Measurements from ENCODE around the gene ZNF609. TPM values are rescaled to one million over a fixed set of nuclear protein-coding genes. Genes with fewer than 3 reads are reported as not detected.

Gene ZNF609
- total RNA-seq, 4 donors from 2014 or later: 38.7 to 50.6 (median 43.9) TPM

DNA sequence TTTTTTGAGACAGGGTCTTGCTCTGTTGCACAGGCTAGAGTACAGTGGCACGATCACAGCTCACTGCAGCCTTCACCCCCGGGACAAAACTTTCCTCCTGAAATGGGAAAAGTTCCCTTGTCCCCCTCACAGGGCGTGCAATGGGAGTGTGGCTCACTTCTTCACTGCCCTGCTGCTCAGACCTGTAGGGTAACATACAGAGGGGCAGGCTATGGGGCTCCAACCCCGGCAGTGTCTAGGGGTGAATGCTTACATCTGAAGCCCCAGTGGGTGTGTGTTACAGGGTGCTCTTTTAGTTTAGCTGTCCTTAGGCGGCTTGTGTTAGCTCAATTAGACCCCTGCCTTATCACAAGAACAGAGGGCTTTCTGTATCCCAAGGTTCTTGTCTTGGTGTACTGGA lies 157.8 kb downstream of the ZNF609 start:
- WGBS, 2 donors (ENCODE audit: low coverage in 1 of 2): 92% methylated on average over 2 of the region's 5 CpGs; no CpG with 5 or more reads in 1 of the 2 donors
- Histone ChIP-seq H3K4me3 (no peak overlapping the region), H3K9me3 (no peaks in the 10 kb centered on the region), H3K27me3 (no peaks in the 10 kb centered on the region), H3K27ac (no peak overlapping the region), H3K4me1 (peaks cover 13 to 55% (median 23%) of the 10 kb centered on the region in 3 donors), H3K36me3 (no peaks in the 10 kb centered on the region)
- TF ChIP-seq EP300 (IDR thresholded peaks at IDR 0.05) (no peak), POLR2A (IDR thresholded peaks at IDR 0.05) (no peak), CTCF (IDR thresholded peaks at IDR 0.05) (no peak), POLR2AphosphoS5 (IDR thresholded peaks at IDR 0.05) (no peak)
- no peak for ATAC-seq

GRCh38 chr15:64618540-64618939 lies 158.2 kb downstream of the ZNF609 start:
- TF ChIP-seq CTCF (IDR thresholded peaks at IDR 0.05): no peak
- no peaks in the 10 kb centered on the region for H3K27me3 ChIP-seq
- H3K36me3 ChIP-seq: no peaks in the 10 kb centered on the region
- H3K27ac ChIP-seq: no peak overlapping the region
- H3K4me3 ChIP-seq: no peak overlapping the region
- ATAC-seq: no peak
- 65 to 100% methylated on average over 2 to 8 of the region's 11 CpGs for WGBS, 2 donors (ENCODE audit: low coverage in 1 of 2)
- no peaks in the 10 kb centered on the region for H3K9me3 ChIP-seq
- peaks cover 17 to 59% (median 25%) of the 10 kb centered on the region in 3 donors for H3K4me1 ChIP-seq

- H3K4me1 ChIP-seq: peaks cover 17 to 75% (median 25%) of the 10 kb centered on the region in 3 donors
- no peak overlapping the region for H3K4me3 ChIP-seq
- H3K27ac ChIP-seq: peak overlapping the region in 3 of 4 donors; percentile 6 to 42 (median 14)
- no peaks in the 10 kb centered on the region for H3K27me3 ChIP-seq
- no peak for ATAC-seq
- H3K9me3 ChIP-seq: no peaks in the 10 kb centered on the region
- TF ChIP-seq EP300 (IDR thresholded peaks at IDR 0.05) (no peak), POLR2AphosphoS5 (IDR thresholded peaks at IDR 0.05) (no peak), CTCF (IDR thresholded peaks at IDR 0.05) (no peak), POLR2A (IDR thresholded peaks at IDR 0.05) (no peak)
- no peaks in the 10 kb centered on the region for H3K36me3 ChIP-seq
- WGBS, 2 donors (ENCODE audit: low coverage in 1 of 2): 27 to 70% methylated on average over 1 of the region's 1 CpG
Observed at GRCh38 chr15:64619880-64620839, 159.8 kb downstream of the ZNF609 start.

DNA sequence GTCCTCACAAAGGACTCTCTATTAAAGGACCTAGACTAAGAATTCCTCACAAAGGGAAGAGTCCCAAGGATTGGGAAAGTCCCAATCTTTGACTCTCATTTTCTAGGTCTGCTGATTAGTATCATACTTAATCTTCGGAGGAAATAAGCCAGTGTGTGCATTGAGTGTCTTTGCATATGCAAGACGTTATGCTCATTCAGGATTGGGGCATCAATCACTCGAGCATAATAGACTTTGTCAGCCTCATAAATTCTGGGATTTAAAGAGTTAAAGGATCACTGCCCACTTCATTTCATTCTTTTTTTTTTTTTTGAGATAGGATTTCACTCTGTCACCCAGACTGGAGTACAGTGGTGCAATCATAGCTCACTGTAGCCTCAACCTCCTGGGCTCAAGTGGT lies 160.7 kb downstream of the ZNF609 start:
- TF ChIP-seq CTCF (IDR thresholded peaks at IDR 0.05) (no peak), POLR2AphosphoS5 (IDR thresholded peaks at IDR 0.05) (no peak), EP300 (IDR thresholded peaks at IDR 0.05) (no peak), POLR2A (IDR thresholded peaks at IDR 0.05) (no peak)
- ATAC-seq: no peak
- Histone ChIP-seq H3K36me3 (no peaks in the 10 kb centered on the region), H3K27ac (no peak overlapping the region), H3K4me3 (no peak overlapping the region), H3K9me3 (no peaks in the 10 kb centered on the region), H3K27me3 (no peaks in the 10 kb centered on the region), H3K4me1 (peaks cover 17 to 78% (median 25%) of the 10 kb centered on the region in 3 donors)
- whole genome bisulfite sequencing, 2 donors (ENCODE audit: low coverage in 1 of 2): 85 to 92% methylated on average over 3 of the region's 3 CpGs

All from gastroesophageal sphincter (tissue), 4 donors.